Panc1 (cell line): ENCODE measurements around the gene NDUFB8. TPM values are rescaled to one million over a fixed set of nuclear protein-coding genes. Genes with fewer than 3 reads are reported as not detected.

Experiments
- ATAC-seq: fragments of 200-7000 bp; cut with Tn5 transposase; 2 replicates; pipeline ENCODE4 v1.9.1; 2020; ENCODE audit warnings: mild to moderate bottlenecking, moderate library complexity
- BruUV-seq: library from RNA; stranded (reverse); fragments of 400-500 nt; replicated peaks from 2 replicates; lab custom pipeline; 2021; lab: Mats Ljungman, UMichigan
- CTCF ChIA-PET: fragments of 300-600 bp; sonication (Branson Sonifier 250); formaldehyde crosslinking; loops from one replicate; lab custom pipeline; 2022; ENCODE audit warnings: antibody characterized with exemption; lab: Charles Lee
- POLR2A ChIA-PET: fragments of 300-600 bp; sonication (Branson Sonifier 250); formaldehyde crosslinking; loops from one replicate; lab custom pipeline; 2022; ENCODE audit warnings: antibody characterized with exemption; lab: Charles Lee
- DNase-seq: peaks from one replicate; pipeline ENCODE4 v3.0.0-alpha.2; 2010; ENCODE audit warnings: low read depth, low spot score
- H3K27ac ChIP-seq: 2 replicates; pipeline ENCODE4 v1.5.1; 2011; ENCODE audit warnings: mild to moderate bottlenecking, low read length, inconsistent platforms
- H3K27me3 ChIP-seq: fragments of 200-500 bp; sonication (Bioruptor generic); 2 replicates; pipeline ENCODE4 v1.6.0; 2014; ENCODE audit warnings: low read length, inconsistent platforms; ENCODE audit not compliant: control insufficient read depth, insufficient read depth
- H3K36me3 ChIP-seq: fragments of 200-500 bp; sonication (Bioruptor generic); 2 replicates; pipeline ENCODE4 v1.5.1; 2014; ENCODE audit warnings: inconsistent platforms, mild to moderate bottlenecking, low read length, moderate library complexity; ENCODE audit not compliant: control insufficient read depth, insufficient read depth
- H3K4me1 ChIP-seq: 2 replicates; pipeline ENCODE4 v1.5.1; 2011; ENCODE audit warnings: inconsistent platforms, mild to moderate bottlenecking, low read length, moderate library complexity; ENCODE audit not compliant: control insufficient read depth, insufficient read depth
- H3K4me3 ChIP-seq, 2 experiments: 2 replicates each; pipeline ENCODE4 v1.5.1; 2011 to 2012; ENCODE audit warnings: low read depth in 2 of 2, low read length in 2 of 2, mild to moderate bottlenecking in 2 of 2, inconsistent platforms in 1 of 2, moderate library complexity in 1 of 2
- H3K9me3 ChIP-seq: fragments of 200-500 bp; sonication (Bioruptor generic); 2 replicates; pipeline ENCODE4 v1.5.1; 2014; ENCODE audit warnings: low read depth, mild to moderate bottlenecking, inconsistent platforms, low read length, moderate library complexity; ENCODE audit not compliant: control insufficient read depth, insufficient read depth
- POLR2AphosphoS5 ChIP-seq: IDR thresholded peaks from 2 replicates; pipeline ENCODE4 v1.6.1; 2012; ENCODE audit warnings: mild to moderate bottlenecking, low read depth, low read length, moderate library complexity
- SIN3A ChIP-seq: IDR thresholded peaks from 2 replicates; pipeline ENCODE4 v1.6.1; 2012; ENCODE audit warnings: low read depth, mild to moderate bottlenecking, low read length, moderate library complexity, borderline replicate concordance; ENCODE audit not compliant: insufficient read depth
- TCF7L2 ChIP-seq: IDR thresholded peaks from 2 replicates; pipeline ENCODE4 v1.6.1; 2011; ENCODE audit warnings: mild to moderate bottlenecking, low read depth, low read length, inconsistent platforms
- in situ Hi-C: cut with HindIII; loops from 2 replicates; pipeline ENCODE4 v1.10.0; 2016; ENCODE audit warnings: low sequenced_read_pairs, low pct_unique_long_range_greater_than_20kb
- intact Hi-C: fragments of 100-400 bp; cut with micrococcal nuclease; formaldehyde crosslinking; loops from one replicate; pipeline ENCODE4 v1.10.0; 2022; ENCODE audit not compliant: unreplicated experiment
- total RNA-seq: library from RNA; stranded (reverse); gene quantifications from one replicate; pipeline ENCODE4 v1.2.1, GENCODE V29; 2021; ENCODE audit not compliant: unreplicated experiment
- TF ChIP-seq, protein P1 (sequence below): fragments of 450-650 bp; IDR thresholded peaks from 2 replicates; pipeline ENCODE4 v1.5.1; 2017; ENCODE audit warnings: mild to moderate bottlenecking
- TF ChIP-seq, protein P2 (sequence below), 2 experiments: IDR thresholded peaks; 2 replicates each; pipeline ENCODE4 v1.6.1; 2011 to 2012; ENCODE audit warnings: low read depth in 2 of 2, control low read depth in 1 of 2, low read length in 1 of 2, mild to moderate bottlenecking in 1 of 2, moderate library complexity in 1 of 2; ENCODE audit not compliant: insufficient read depth in 1 of 2

Gene NDUFB8
- total RNA-seq, 1 experiment from 2014 or later: 242 TPM

DNA sequence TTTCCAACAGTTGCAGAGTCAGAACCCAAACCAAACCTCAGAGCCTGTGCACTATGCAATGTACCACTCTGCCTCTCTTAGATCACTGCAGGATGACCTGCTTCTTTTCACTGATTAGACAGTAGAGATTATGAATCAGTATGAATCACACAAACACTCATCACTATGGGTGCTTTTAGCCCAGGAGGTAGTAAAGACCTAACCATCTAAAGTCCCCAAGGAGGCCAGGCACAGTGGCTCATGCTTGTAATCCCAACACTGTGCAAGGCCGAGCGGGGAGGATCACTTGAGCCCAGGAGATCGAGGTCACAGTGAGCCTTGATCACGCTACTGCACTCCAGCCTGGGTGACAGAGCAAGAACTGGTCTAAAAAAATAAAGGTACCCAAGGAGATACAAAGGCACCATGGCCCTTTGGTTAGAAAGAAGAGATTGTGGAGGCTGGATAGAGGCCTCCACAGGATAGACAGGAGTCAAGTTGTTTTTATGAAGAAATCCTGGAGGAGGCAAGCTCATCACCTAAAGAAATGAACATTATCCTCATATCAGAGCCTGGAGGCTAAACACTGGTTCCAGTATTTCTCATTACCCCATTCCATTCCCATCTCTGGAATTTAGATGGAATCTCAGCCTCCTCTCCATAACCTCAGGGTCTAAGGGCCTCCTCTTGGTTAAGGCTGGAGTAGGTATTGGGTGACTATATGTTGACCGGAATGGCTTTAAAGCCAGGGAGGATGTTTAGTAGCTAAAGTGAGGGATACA, 22.9 kb downstream of the NDUFB8 start:
- Histone ChIP-seq H3K9me3 (no peaks in the 10 kb centered on the region), H3K36me3 (no peaks in the 10 kb centered on the region), H3K4me1 (no peaks in the 10 kb centered on the region), H3K4me3 (no peak overlapping the region), H3K27me3 (no peaks in the 10 kb centered on the region), H3K27ac (no peak overlapping the region)
- POLR2A ChIA-PET: interaction anchor here (0.5 kb wide), 1 partner anchor 352 kb away, joined by 3 read pairs; no protein-coding TSS in a partner anchor
- DNase-seq: no peak
- no TSS peak for BruUV-seq
- CTCF ChIA-PET: interaction anchor here (1.0 to 2.4 kb wide), 3 partner anchors 12 to 74 kb away, joined by 4 to 14 read pairs (median 4); no protein-coding TSS in a partner anchor
- no peak for TF ChIP-seq SIN3A
- TF ChIP-seq TCF7L2: no peak
- TF ChIP-seq POLR2AphosphoS5: no peak
- TF ChIP-seq, protein P1, sequence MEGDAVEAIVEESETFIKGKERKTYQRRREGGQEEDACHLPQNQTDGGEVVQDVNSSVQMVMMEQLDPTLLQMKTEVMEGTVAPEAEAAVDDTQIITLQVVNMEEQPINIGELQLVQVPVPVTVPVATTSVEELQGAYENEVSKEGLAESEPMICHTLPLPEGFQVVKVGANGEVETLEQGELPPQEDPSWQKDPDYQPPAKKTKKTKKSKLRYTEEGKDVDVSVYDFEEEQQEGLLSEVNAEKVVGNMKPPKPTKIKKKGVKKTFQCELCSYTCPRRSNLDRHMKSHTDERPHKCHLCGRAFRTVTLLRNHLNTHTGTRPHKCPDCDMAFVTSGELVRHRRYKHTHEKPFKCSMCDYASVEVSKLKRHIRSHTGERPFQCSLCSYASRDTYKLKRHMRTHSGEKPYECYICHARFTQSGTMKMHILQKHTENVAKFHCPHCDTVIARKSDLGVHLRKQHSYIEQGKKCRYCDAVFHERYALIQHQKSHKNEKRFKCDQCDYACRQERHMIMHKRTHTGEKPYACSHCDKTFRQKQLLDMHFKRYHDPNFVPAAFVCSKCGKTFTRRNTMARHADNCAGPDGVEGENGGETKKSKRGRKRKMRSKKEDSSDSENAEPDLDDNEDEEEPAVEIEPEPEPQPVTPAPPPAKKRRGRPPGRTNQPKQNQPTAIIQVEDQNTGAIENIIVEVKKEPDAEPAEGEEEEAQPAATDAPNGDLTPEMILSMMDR: no peak
- TF ChIP-seq, protein P2, sequence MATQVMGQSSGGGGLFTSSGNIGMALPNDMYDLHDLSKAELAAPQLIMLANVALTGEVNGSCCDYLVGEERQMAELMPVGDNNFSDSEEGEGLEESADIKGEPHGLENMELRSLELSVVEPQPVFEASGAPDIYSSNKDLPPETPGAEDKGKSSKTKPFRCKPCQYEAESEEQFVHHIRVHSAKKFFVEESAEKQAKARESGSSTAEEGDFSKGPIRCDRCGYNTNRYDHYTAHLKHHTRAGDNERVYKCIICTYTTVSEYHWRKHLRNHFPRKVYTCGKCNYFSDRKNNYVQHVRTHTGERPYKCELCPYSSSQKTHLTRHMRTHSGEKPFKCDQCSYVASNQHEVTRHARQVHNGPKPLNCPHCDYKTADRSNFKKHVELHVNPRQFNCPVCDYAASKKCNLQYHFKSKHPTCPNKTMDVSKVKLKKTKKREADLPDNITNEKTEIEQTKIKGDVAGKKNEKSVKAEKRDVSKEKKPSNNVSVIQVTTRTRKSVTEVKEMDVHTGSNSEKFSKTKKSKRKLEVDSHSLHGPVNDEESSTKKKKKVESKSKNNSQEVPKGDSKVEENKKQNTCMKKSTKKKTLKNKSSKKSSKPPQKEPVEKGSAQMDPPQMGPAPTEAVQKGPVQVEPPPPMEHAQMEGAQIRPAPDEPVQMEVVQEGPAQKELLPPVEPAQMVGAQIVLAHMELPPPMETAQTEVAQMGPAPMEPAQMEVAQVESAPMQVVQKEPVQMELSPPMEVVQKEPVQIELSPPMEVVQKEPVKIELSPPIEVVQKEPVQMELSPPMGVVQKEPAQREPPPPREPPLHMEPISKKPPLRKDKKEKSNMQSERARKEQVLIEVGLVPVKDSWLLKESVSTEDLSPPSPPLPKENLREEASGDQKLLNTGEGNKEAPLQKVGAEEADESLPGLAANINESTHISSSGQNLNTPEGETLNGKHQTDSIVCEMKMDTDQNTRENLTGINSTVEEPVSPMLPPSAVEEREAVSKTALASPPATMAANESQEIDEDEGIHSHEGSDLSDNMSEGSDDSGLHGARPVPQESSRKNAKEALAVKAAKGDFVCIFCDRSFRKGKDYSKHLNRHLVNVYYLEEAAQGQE (IDR thresholded peaks at IDR 0.05; ENCODE audit: insufficient read depth in 1 of 2, low read depth in 2 of 2, low read length in 1 of 2): no peak
- in situ Hi-C loops: no loop called here
- intact Hi-C loops: loop anchor here (5.0 kb wide), 2 partner anchors 54 to 164 kb away; no protein-coding TSS in a partner anchor
- peak; percentile 31; the same call in 1 of the 2 replicates for ATAC-seq

DNA sequence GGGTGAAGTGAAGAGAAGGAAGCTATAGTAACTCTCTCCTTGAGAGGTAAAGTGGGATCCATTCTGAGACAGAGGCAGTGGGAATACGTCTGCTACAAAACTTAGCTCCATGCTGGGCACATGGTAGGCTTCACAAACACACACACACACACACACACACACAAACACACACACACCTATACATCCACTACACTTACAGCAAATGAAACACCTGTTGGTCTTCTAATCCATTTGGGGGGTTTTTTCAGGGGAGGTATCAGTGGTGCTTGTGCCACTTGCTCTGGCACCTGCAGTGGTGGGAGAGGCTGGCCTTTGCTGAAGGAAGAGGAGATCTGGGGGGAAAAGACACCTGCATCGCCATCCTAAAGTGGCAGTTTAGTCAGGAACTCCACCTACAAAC, 24.5 kb downstream of the NDUFB8 start:
- intact Hi-C loops (loop anchor here (5.0 kb wide), 2 partner anchors 53 to 163 kb away; no protein-coding TSS in a partner anchor), in situ Hi-C loops (no loop called here)
- no peaks in the 10 kb centered on the region for H3K36me3 ChIP-seq
- H3K4me1 ChIP-seq: no peaks in the 10 kb centered on the region
- TF ChIP-seq POLR2AphosphoS5 (no peak), TCF7L2 (no peak), SIN3A (no peak)
- TF ChIP-seq, protein P2 (IDR thresholded peaks at IDR 0.05; ENCODE audit: insufficient read depth in 1 of 2, low read depth in 2 of 2, low read length in 1 of 2): no peak
- TF ChIP-seq, protein P1: no peak
- no peak for ATAC-seq
- DNase-seq: no peak
- ChIA-PET CTCF (interaction anchor here (1.6 kb wide), 1 partner anchor 14 kb away, joined by 4 read pairs; no protein-coding TSS in a partner anchor), POLR2A (interaction anchor here (0.6 kb wide), 1 partner anchor 39 kb away, joined by 3 read pairs; no protein-coding TSS in a partner anchor)
- no peak overlapping the region for H3K27ac ChIP-seq
- H3K9me3 ChIP-seq: no peaks in the 10 kb centered on the region
- no peaks in the 10 kb centered on the region for H3K27me3 ChIP-seq
- BruUV-seq: no TSS peak
- no peak overlapping the region for H3K4me3 ChIP-seq
